Measurements from ENCODE around the gene AOC1.

- TF ChIP-seq TAF1 (IDR thresholded peaks at IDR 0.05; ENCODE audit: low read depth) = no peak
- TF ChIP-seq MXI1 (conservative IDR thresholded peaks at IDR 0.05; ENCODE audit: poor library complexity, severe bottlenecking) = no peak
- TF ChIP-seq CTCF (IDR thresholded peaks at IDR 0.05; ENCODE audit: poor library complexity, severe bottlenecking) = no peak
- no peak for TF ChIP-seq EZH2 (IDR thresholded peaks at IDR 0.05; ENCODE audit: borderline replicate concordance, insufficient read depth, low read length, poor library complexity, severe bottlenecking)
- no peak for TF ChIP-seq POLR2AphosphoS5 (IDR thresholded peaks at IDR 0.05)
- TF ChIP-seq EP300 (conservative IDR thresholded peaks at IDR 0.05; ENCODE audit: poor library complexity, severe bottlenecking) = no peak
- TF ChIP-seq RAD21 (conservative IDR thresholded peaks at IDR 0.05) = no peak
- no peak for TF ChIP-seq REST (IDR thresholded peaks at IDR 0.05; ENCODE audit: borderline replicate concordance)
Observed at GRCh38 chr7:150820578-150821198, 31.6 kb upstream of the AOC1 start.
